GM13977 (cell line): ENCODE results near the gene FGFRL1.
A peak's percentile ranks its signal among the peaks of the same experiment; 100 is the strongest.
"Not testable (repeated sequence)": the region's sequence is repeated elsewhere in the genome, so short reads cannot be mapped to it uniquely, and the experiment has no call there.

Experiments
- DNase-seq: peaks from one replicate; pipeline ENCODE4 v3.0.0; 2012; ENCODE audit warnings: low spot score
- CTCF ChIP-seq: IDR thresholded peaks from 2 replicates; pipeline ENCODE4 v1.5.1; 2012; ENCODE audit warnings: mild to moderate bottlenecking, control low read depth; ENCODE audit not compliant: insufficient read depth; ENCODE audit errors: extremely low read depth, missing control alignments
- in situ Hi-C: fragments of 300-500 bp; cut with MboI; formaldehyde crosslinking; loops from one replicate; pipeline ENCODE4 v1.12.0; 2022; ENCODE audit warnings: low sequenced_read_pairs, low pct_unique_long_range_greater_than_20kb, mixed read lengths, inconsistent platforms; ENCODE audit not compliant: unreplicated experiment

FGFRL1 gene

GRCh38 chr4:974668-975067 lies 36.8 kb upstream of the FGFRL1 start:
- in situ Hi-C loops, result no loop called here
- DNase-seq, result no peak
- no peak for TF ChIP-seq CTCF

- in situ Hi-C loops, DNase-seq: not testable (repeated sequence)
These were observed 35.4 kb upstream of the FGFRL1 start for GRCh38 chr4:976016-976415.

- TF ChIP-seq CTCF, result no peak
- in situ Hi-C loops, result no loop called here
- no peak for DNase-seq
These were observed 32.3 kb upstream of the FGFRL1 start for GRCh38 chr4:978957-979701.

- TF ChIP-seq CTCF, result no peak
- in situ Hi-C loops, result no loop called here
- no peak for DNase-seq
These were observed 29.1 kb upstream of the FGFRL1 start for GRCh38 chr4:982291-982690.

- TF ChIP-seq CTCF, result no peak
- DNase-seq, result no peak
- in situ Hi-C loops, result no loop called here
These were observed 28.6 kb upstream of the FGFRL1 start for GRCh38 chr4:982814-983213.

GRCh38 chr4:984336-985054 lies 26.9 kb upstream of the FGFRL1 start:
- no peak for TF ChIP-seq CTCF
- DNase-seq, result no peak
- in situ Hi-C loops, result no loop called here

GRCh38 chr4:985123-985830 lies 26.1 kb upstream of the FGFRL1 start:
- no peak for TF ChIP-seq CTCF
- peak; percentile 90 for DNase-seq
- in situ Hi-C loops, result no loop called here
